ENCODE measurements around the gene NTS. TPM values are rescaled to one million over a fixed set of nuclear protein-coding genes. Genes with fewer than 3 reads are reported as not detected.

NTS gene, protein sequence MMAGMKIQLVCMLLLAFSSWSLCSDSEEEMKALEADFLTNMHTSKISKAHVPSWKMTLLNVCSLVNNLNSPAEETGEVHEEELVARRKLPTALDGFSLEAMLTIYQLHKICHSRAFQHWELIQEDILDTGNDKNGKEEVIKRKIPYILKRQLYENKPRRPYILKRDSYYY
- total RNA-seq: 0.82 TPM
- 0.54 TPM for polyA plus RNA-seq (ENCODE audit: insufficient read depth, low read depth, low replicate concordance)
- long read RNA-seq, donor 1, partial matches to known transcripts: 0 of 3 reads
- long read RNA-seq, donor 1, other reads (novel, unspliced or antisense): 0 of 3 reads
- long read RNA-seq, donor 2, partial matches to known transcripts: 0 of 1 reads
- long read RNA-seq, donor 2, other reads (novel, unspliced or antisense): 0 of 1 reads
- long read RNA-seq, donor 3, transcript NTS-201 (4 exons, 1,237 nt): major isoform, 8 of 8 reads
- long read RNA-seq, donor 3, partial matches to known transcripts: 0 of 8 reads
- long read RNA-seq, donor 3, other reads (novel, unspliced or antisense): 0 of 8 reads
- long read RNA-seq, donor 4, partial matches to known transcripts: 0 of 3 reads
- long read RNA-seq, donor 4, other reads (novel, unspliced or antisense): 0 of 3 reads
- long read RNA-seq, donor 5: 0 reads
- long read RNA-seq, donor 6, transcript NTS-201 (4 exons, 1,237 nt): major isoform, 10 of 10 reads
- long read RNA-seq, donor 6, partial matches to known transcripts: 0 of 10 reads
- long read RNA-seq, donor 6, other reads (novel, unspliced or antisense): 0 of 10 reads
- long read RNA-seq, donor 7: 0 reads
- long read RNA-seq, donor 8: 0 reads
- long read RNA-seq, donor 9: 0 reads
- long read RNA-seq, donor 10, transcript NTS-201 (4 exons, 1,237 nt): major isoform, 6 of 6 reads
- long read RNA-seq, donor 10, partial matches to known transcripts: 0 of 6 reads
- long read RNA-seq, donor 10, other reads (novel, unspliced or antisense): 0 of 6 reads

DNA sequence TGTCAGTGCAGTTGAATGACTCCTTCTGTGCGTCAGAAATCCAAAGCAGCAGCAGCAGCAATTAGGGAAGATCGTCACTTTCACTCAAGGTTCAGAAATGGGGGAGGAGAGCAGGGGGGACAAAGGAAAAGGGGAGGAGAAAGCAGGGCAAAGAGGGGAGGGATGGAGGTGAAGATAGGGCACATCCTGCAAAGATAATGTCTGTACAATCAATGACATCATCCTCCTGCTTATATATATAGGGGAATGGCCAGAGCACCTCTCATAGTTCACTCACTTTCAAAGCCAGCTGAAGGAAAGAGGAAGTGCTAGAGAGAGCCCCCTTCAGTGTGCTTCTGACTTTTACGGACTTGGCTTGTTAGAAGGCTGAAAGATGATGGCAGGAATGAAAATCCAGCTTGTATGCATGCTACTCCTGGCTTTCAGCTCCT, at the start of gene NTS:
Gene NTS (plus strand): TSS at position 265 of the 431 bp plus-strand sequence. CDS start 109 bp downstream, at position 374.
- Histone ChIP-seq H3K36me3 (ENCODE audit: control insufficient read depth in 2 of 3, insufficient read depth in 3 of 3, low read length in 3 of 3) (no peaks in the 10 kb centered on the region), H3K4me1 (ENCODE audit: control insufficient read depth in 2 of 3, insufficient read depth in 2 of 3, low read depth in 1 of 3, low read length in 3 of 3) (no peaks in the 10 kb centered on the region), H3K27me3 (ENCODE audit: control insufficient read depth, insufficient read depth, low read length) (no peaks in the 10 kb centered on the region), H3K4me3 (ENCODE audit: low read length in 3 of 3) (no peak within 1 kb of the TSS), H3K9ac (ENCODE audit: low read length in 3 of 3) (no peak within 1 kb of the TSS), H3K9me3 (ENCODE audit: control insufficient read depth in 2 of 3, insufficient read depth in 1 of 3, low read length in 3 of 3) (no peaks in the 10 kb centered on the region), H3K27ac (ENCODE audit: low read depth in 2 of 2, low read length in 2 of 2) (no peak within 1 kb of the TSS)
- intact Hi-C loops (cut with DNase I): loop anchor here (10.0 kb wide), 1 partner anchor 399 kb away; no protein-coding TSS in a partner anchor
- no peak for FAIRE-seq
- peak in 2 of 5 donors; percentile 30 to 32 for DNase-seq
- TF ChIP-seq, protein P1, sequence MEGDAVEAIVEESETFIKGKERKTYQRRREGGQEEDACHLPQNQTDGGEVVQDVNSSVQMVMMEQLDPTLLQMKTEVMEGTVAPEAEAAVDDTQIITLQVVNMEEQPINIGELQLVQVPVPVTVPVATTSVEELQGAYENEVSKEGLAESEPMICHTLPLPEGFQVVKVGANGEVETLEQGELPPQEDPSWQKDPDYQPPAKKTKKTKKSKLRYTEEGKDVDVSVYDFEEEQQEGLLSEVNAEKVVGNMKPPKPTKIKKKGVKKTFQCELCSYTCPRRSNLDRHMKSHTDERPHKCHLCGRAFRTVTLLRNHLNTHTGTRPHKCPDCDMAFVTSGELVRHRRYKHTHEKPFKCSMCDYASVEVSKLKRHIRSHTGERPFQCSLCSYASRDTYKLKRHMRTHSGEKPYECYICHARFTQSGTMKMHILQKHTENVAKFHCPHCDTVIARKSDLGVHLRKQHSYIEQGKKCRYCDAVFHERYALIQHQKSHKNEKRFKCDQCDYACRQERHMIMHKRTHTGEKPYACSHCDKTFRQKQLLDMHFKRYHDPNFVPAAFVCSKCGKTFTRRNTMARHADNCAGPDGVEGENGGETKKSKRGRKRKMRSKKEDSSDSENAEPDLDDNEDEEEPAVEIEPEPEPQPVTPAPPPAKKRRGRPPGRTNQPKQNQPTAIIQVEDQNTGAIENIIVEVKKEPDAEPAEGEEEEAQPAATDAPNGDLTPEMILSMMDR (IDR thresholded peaks at IDR 0.05; ENCODE audit: borderline replicate concordance, extremely low read depth, insufficient read depth): no peak

DNA sequence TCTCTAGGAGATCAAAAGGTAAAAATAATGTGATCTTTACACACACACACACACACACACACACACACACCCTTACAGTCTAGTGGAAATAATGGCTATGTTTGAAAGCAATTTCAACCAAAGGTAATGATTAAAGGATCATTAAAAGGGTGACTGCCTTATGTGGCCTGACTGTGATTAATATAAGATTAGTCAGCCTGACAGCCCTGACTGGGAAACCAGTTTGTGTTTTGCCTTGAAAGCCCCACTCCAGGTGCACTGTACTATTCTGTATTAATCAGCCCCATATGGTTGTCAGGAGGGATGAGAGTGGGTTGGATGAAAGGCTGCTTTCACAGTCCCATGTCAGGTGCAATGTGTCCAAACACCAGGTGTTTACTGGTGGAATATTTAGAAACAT, 48.3 kb upstream of the NTS start:
- no peaks in the 10 kb centered on the region for H3K27me3 ChIP-seq (ENCODE audit: control insufficient read depth, insufficient read depth, low read length)
- H3K9me3 ChIP-seq (ENCODE audit: control insufficient read depth in 2 of 3, insufficient read depth in 1 of 3, low read length in 3 of 3): no peaks in the 10 kb centered on the region
- intact Hi-C loops (cut with DNase I): no loop called here
- H3K4me3 ChIP-seq (ENCODE audit: low read length in 3 of 3): no peak overlapping the region
- DNase-seq (peak in 4 of 5 donors; percentile 37 to 78 (median 56)), FAIRE-seq (peak; percentile 35)
- H3K4me1 ChIP-seq (ENCODE audit: control insufficient read depth in 2 of 3, insufficient read depth in 2 of 3, low read depth in 1 of 3, low read length in 3 of 3): no peaks in the 10 kb centered on the region
- no peaks in the 10 kb centered on the region for H3K36me3 ChIP-seq (ENCODE audit: control insufficient read depth in 2 of 3, insufficient read depth in 3 of 3, low read length in 3 of 3)
- TF ChIP-seq, protein P1 (IDR thresholded peaks at IDR 0.05; ENCODE audit: borderline replicate concordance, extremely low read depth, insufficient read depth): no peak
- peak overlapping the region in 1 of 2 donors; percentile 33 for H3K27ac ChIP-seq (ENCODE audit: low read depth in 2 of 2, low read length in 2 of 2)
- H3K9ac ChIP-seq (ENCODE audit: low read length in 3 of 3): no peak overlapping the region

DNA sequence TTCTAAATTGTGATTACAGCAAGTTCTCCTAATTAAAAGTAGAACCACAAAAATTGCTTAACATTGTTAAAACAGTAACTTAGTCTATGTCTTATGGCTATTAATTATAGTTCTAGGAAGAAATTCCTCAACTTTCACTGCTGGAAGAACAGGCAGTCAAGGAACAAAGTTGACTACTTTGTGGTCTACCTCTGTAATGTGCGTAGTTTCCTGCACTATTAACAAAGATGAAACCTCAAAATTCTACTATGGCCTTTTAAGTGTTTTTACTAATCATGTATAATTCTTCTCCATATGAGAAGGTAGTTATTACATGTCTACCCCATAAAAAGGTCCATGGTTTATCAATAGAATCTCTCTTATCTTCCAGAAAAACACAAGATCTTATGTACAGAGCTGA, 45.5 kb upstream of the NTS start:
- no peak overlapping the region for H3K27ac ChIP-seq (ENCODE audit: low read depth in 2 of 2, low read length in 2 of 2)
- H3K4me1 ChIP-seq (ENCODE audit: control insufficient read depth in 2 of 3, insufficient read depth in 2 of 3, low read depth in 1 of 3, low read length in 3 of 3): no peaks in the 10 kb centered on the region
- DNase-seq: no peak
- TF ChIP-seq, protein P1 (IDR thresholded peaks at IDR 0.05; ENCODE audit: borderline replicate concordance, extremely low read depth, insufficient read depth): no peak
- H3K9ac ChIP-seq (ENCODE audit: low read length in 3 of 3): no peak overlapping the region
- H3K4me3 ChIP-seq (ENCODE audit: low read length in 3 of 3): no peak overlapping the region
- H3K9me3 ChIP-seq (ENCODE audit: control insufficient read depth in 2 of 3, insufficient read depth in 1 of 3, low read length in 3 of 3): no peaks in the 10 kb centered on the region
- intact Hi-C loops (cut with DNase I): no loop called here
- no peak for FAIRE-seq
- H3K36me3 ChIP-seq (ENCODE audit: control insufficient read depth in 2 of 3, insufficient read depth in 3 of 3, low read length in 3 of 3): no peaks in the 10 kb centered on the region
- no peaks in the 10 kb centered on the region for H3K27me3 ChIP-seq (ENCODE audit: control insufficient read depth, insufficient read depth, low read length)

Data from kidney (tissue), 22 donors.